ENCODE results near the gene ARHGAP32.

DNA sequence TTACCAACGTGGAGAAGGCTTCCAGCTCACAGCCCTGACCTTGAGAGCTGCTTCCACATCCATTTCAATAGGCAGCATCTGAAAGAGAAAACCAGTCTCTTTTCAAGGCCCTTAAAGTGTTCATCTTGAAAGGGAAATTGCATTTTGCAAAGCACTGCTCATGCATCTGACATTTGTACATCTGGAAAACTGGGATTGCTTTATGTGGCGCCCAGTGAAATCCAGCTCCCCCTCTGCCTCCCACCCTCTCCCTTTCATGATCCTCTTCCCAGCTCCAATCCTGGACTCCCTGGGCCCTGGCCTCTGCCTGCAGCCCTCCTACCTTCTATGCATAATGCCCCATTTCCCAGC is 266.9 kb downstream of the ARHGAP32 start:
- TF ChIP-seq, protein P1, sequence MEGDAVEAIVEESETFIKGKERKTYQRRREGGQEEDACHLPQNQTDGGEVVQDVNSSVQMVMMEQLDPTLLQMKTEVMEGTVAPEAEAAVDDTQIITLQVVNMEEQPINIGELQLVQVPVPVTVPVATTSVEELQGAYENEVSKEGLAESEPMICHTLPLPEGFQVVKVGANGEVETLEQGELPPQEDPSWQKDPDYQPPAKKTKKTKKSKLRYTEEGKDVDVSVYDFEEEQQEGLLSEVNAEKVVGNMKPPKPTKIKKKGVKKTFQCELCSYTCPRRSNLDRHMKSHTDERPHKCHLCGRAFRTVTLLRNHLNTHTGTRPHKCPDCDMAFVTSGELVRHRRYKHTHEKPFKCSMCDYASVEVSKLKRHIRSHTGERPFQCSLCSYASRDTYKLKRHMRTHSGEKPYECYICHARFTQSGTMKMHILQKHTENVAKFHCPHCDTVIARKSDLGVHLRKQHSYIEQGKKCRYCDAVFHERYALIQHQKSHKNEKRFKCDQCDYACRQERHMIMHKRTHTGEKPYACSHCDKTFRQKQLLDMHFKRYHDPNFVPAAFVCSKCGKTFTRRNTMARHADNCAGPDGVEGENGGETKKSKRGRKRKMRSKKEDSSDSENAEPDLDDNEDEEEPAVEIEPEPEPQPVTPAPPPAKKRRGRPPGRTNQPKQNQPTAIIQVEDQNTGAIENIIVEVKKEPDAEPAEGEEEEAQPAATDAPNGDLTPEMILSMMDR (conservative IDR thresholded peaks at IDR 0.05; ENCODE audit: low read length), result no peak
- no peak for TF ChIP-seq EZH2phosphoT487 (IDR thresholded peaks at IDR 0.05; ENCODE audit: borderline replicate concordance, low read depth, low read length)
